Ishikawa (cell line): ENCODE results near the gene NSMCE1.

ENCODE experiments used
- EGR1 ChIP-seq: IDR thresholded peaks from 2 replicates; pipeline ENCODE4 v1.6.1; 2012
- EP300 ChIP-seq: IDR thresholded peaks from 2 replicates; pipeline ENCODE4 v1.6.1; 2012; ENCODE audit warnings: borderline replicate concordance
- FOXM1 ChIP-seq: IDR thresholded peaks from 2 replicates; pipeline ENCODE4 v1.6.1; 2012; ENCODE audit warnings: low read depth, borderline replicate concordance
- MAX ChIP-seq: IDR thresholded peaks from 2 replicates; pipeline ENCODE4 v1.6.1; 2012
- NFIC ChIP-seq: IDR thresholded peaks from 2 replicates; pipeline ENCODE4 v1.6.1; 2012
- RAD21 ChIP-seq: IDR thresholded peaks from 2 replicates; pipeline ENCODE4 v1.6.1; 2012; ENCODE audit warnings: low read depth
- TAF1 ChIP-seq: IDR thresholded peaks from 2 replicates; pipeline ENCODE4 v1.6.1; 2012; ENCODE audit warnings: low read depth, mild to moderate bottlenecking
- TCF12 ChIP-seq: IDR thresholded peaks from 2 replicates; pipeline ENCODE4 v1.6.1; 2012; ENCODE audit warnings: low read depth
- YY1 ChIP-seq: IDR thresholded peaks from 2 replicates; pipeline ENCODE4 v1.6.1; 2012; ENCODE audit warnings: low read depth
- ZBTB7A ChIP-seq: IDR thresholded peaks from 2 replicates; pipeline ENCODE4 v1.6.1; 2012; ENCODE audit warnings: low read depth

- no peak for TF ChIP-seq EP300
- no peak for TF ChIP-seq TCF12
- TF ChIP-seq TAF1: no peak
- TF ChIP-seq RAD21: no peak
- no peak for TF ChIP-seq YY1
- TF ChIP-seq ZBTB7A: no peak
- TF ChIP-seq FOXM1: no peak
- TF ChIP-seq EGR1: no peak
- TF ChIP-seq NFIC: no peak
- no peak for TF ChIP-seq MAX
Measured at GRCh38 chr16:27259710-27260109, 8.9 kb downstream of the NSMCE1 start.
